IMR-90 (cell line): ENCODE results near the gene NKAIN4. TPM values are rescaled to one million over a fixed set of nuclear protein-coding genes. Genes with fewer than 3 reads are reported as not detected.

Experiments
- ATAC-seq: fragments of 200-7000 bp; cut with Tn5 transposase; 2 replicates; pipeline ENCODE4 v1.9.1; 2020; ENCODE audit warnings: low read depth, mild to moderate bottlenecking, moderate library complexity
- BruUV-seq: library from RNA; stranded (reverse); fragments of 400-500 nt; replicated peaks from 2 replicates; lab custom pipeline; 2021; lab: Mats Ljungman, UMichigan
- CTCF ChIA-PET: fragments of 300-600 bp; formaldehyde crosslinking; extraction: SDS; loops from one replicate; lab custom pipeline; 2021; ENCODE audit warnings: antibody characterized with exemption; lab: Yijun Ruan, JAX
- POLR2A ChIA-PET: fragments of 300-600 bp; sonication (Branson Sonifier 250); formaldehyde crosslinking; loops from one replicate; lab custom pipeline; 2022; ENCODE audit warnings: antibody characterized with exemption; ENCODE audit not compliant: unreplicated experiment; lab: Charles Lee
- DNase-seq: peaks from one replicate; pipeline ENCODE4 v3.0.0; 2013
- H2AFZ ChIP-seq: replicated peaks from 2 replicates; pipeline ENCODE3; 2013; ENCODE audit warnings: low read length, mild to moderate bottlenecking; ENCODE audit not compliant: poor library complexity
- H2AK5ac ChIP-seq: 2 replicates; pipeline ENCODE4 v1.6.1; 2013; ENCODE audit warnings: low read depth, low read length, inconsistent platforms
- H2AK9ac ChIP-seq: replicated peaks from 2 replicates; pipeline ENCODE3; 2013; ENCODE audit warnings: mild to moderate bottlenecking, low read depth, low read length, moderate library complexity; ENCODE audit not compliant: poor library complexity
- H2BK120ac ChIP-seq: 2 replicates; pipeline ENCODE4 v1.6.1; 2013; ENCODE audit warnings: low read depth, low read length, inconsistent platforms
- H2BK15ac ChIP-seq: 3 replicates; pipeline ENCODE4 v1.6.1; 2013; ENCODE audit warnings: low read depth, low read length, inconsistent platforms
- H2BK20ac ChIP-seq: 2 replicates; pipeline ENCODE4 v1.6.1; 2013; ENCODE audit warnings: low read depth, mild to moderate bottlenecking, inconsistent platforms, low read length, moderate library complexity
- H2BK5ac ChIP-seq: 2 replicates; pipeline ENCODE4 v1.6.1; 2013; ENCODE audit warnings: mild to moderate bottlenecking, low read depth, low read length, inconsistent platforms; ENCODE audit not compliant: poor library complexity, severe bottlenecking
- H3K14ac ChIP-seq: replicated peaks from 2 replicates; pipeline ENCODE4 v1.6.1; 2013; ENCODE audit warnings: low read depth, low read length, inconsistent platforms
- H3K18ac ChIP-seq: 2 replicates; pipeline ENCODE4 v1.6.1; 2013; ENCODE audit warnings: low read depth, low read length, control low read depth
- H3K23ac ChIP-seq: 2 replicates; pipeline ENCODE4 v1.6.1; 2013; ENCODE audit warnings: low read depth, low read length, inconsistent platforms
- H3K27ac ChIP-seq: 2 replicates; pipeline ENCODE4 v1.5.1; 2013; ENCODE audit warnings: mild to moderate bottlenecking, control low read depth, low read length; ENCODE audit not compliant: insufficient read depth
- H3K27me3 ChIP-seq: 2 replicates; pipeline ENCODE4 v1.6.1; 2013; ENCODE audit warnings: low read length; ENCODE audit not compliant: control insufficient read depth, insufficient read depth
- H3K36me3 ChIP-seq: 2 replicates; pipeline ENCODE4 v1.6.1; 2013; ENCODE audit warnings: low read length, mixed read lengths; ENCODE audit not compliant: control insufficient read depth, insufficient read depth
- H3K4ac ChIP-seq: 2 replicates; pipeline ENCODE4 v1.6.1; 2013; ENCODE audit warnings: low read depth, low read length, inconsistent platforms
- H3K4me1 ChIP-seq: 2 replicates; pipeline ENCODE4 v1.6.1; 2013; ENCODE audit warnings: low read length, mixed read lengths; ENCODE audit not compliant: control insufficient read depth, insufficient read depth
- H3K4me2 ChIP-seq: 2 replicates; pipeline ENCODE4 v1.6.1; 2013; ENCODE audit warnings: low read depth, mild to moderate bottlenecking, control low read depth, low read length, moderate library complexity
- H3K4me3 ChIP-seq: 2 replicates; pipeline ENCODE4 v1.5.1; 2013; ENCODE audit warnings: low read depth, mild to moderate bottlenecking, control low read depth, low read length, moderate library complexity; ENCODE audit not compliant: insufficient read depth
- H3K56ac ChIP-seq: 2 replicates; pipeline ENCODE4 v1.6.1; 2013; ENCODE audit warnings: low read length, inconsistent platforms; ENCODE audit not compliant: insufficient read depth; ENCODE audit errors: extremely low read depth
- H3K79me1 ChIP-seq, 2 experiments: 2 replicates each; pipeline ENCODE4 v1.6.1; 2013; ENCODE audit warnings: low read length in 2 of 2, inconsistent platforms in 1 of 2, low read depth in 1 of 2
- H3K9ac ChIP-seq: 2 replicates; pipeline ENCODE4 v1.6.1; 2013; ENCODE audit warnings: low read depth, low read length, control low read depth
- H3K9me1 ChIP-seq: 2 replicates; pipeline ENCODE4 v1.6.1; 2013; ENCODE audit warnings: low read length, inconsistent platforms; ENCODE audit not compliant: insufficient read depth
- H3K9me3 ChIP-seq: 2 replicates; pipeline ENCODE4 v1.6.1; 2013; ENCODE audit warnings: low read length; ENCODE audit not compliant: control insufficient read depth, insufficient read depth
- H4K20me1 ChIP-seq: 2 replicates; pipeline ENCODE4 v1.6.1; 2013; ENCODE audit warnings: low read length, inconsistent platforms; ENCODE audit not compliant: insufficient read depth
- H4K5ac ChIP-seq: 2 replicates; pipeline ENCODE4 v1.6.1; 2013; ENCODE audit warnings: mild to moderate bottlenecking, low read depth, low read length, control low read depth
- H4K8ac ChIP-seq, 2 experiments: 2 replicates each; pipeline ENCODE4 v1.6.1; 2013; ENCODE audit warnings: low read depth in 2 of 2, low read length in 2 of 2, control low read depth in 1 of 2, inconsistent platforms in 1 of 2
- H4K91ac ChIP-seq: 2 replicates; pipeline ENCODE4 v1.6.1; 2013; ENCODE audit warnings: low read depth, low read length, inconsistent platforms; ENCODE audit not compliant: insufficient read depth
- BHLHE40 ChIP-seq: fragments of 150-350 bp; IDR thresholded peaks from 2 replicates; pipeline ENCODE4 v1.6.1; 2016; ENCODE audit warnings: mild to moderate bottlenecking, low read depth, low read length
- RCOR1 ChIP-seq: IDR thresholded peaks from 2 replicates; pipeline ENCODE4 v1.6.1; 2012; ENCODE audit warnings: mild to moderate bottlenecking, low read length, improper control_type of control experiment; ENCODE audit not compliant: insufficient replicate concordance
- USF2 ChIP-seq: fragments of 150-350 bp; IDR thresholded peaks from 2 replicates; pipeline ENCODE4 v1.6.1; 2017; ENCODE audit warnings: mild to moderate bottlenecking, antibody characterized with exemption, low read length, low read depth
- WGBS, 2 experiments: methylation state at CpG; one replicate each; pipeline versions ENCODE4 v1.1.5 to v1.1.7; 2013; ENCODE audit warnings: missing lambda C conversion rate in 2 of 2; ENCODE audit not compliant: insufficient read length in 1 of 2; ENCODE audit errors: extremely low coverage in 2 of 2; 5-methylcytosine and 5-hydroxymethylcytosine counted together
- dilution Hi-C: fragments of 300-500 bp; cut with HindIII; formaldehyde crosslinking; loops from one replicate; pipeline ENCODE4 v1.14.3; 2018; ENCODE audit warnings: low sequenced_read_pairs; ENCODE audit not compliant: unreplicated experiment
- in situ Hi-C: fragments of 300-500 bp; cut with MboI; formaldehyde crosslinking; loops from 3 replicates; pipeline ENCODE4 v1.14.3; 2019; ENCODE audit warnings: low sequenced_read_pairs, inconsistent platforms, mixed read lengths
- intact Hi-C: fragments of 100-400 bp; cut with micrococcal nuclease; formaldehyde crosslinking; loops from 2 replicates; pipeline ENCODE4 v1.10.0; 2022
- polyA plus RNA-seq, 3 experiments: library from polyadenylated mRNA; depleted of rRNA; stranded (reverse); fragments of >200 nt; gene quantifications; 2 replicates each; pipeline ENCODE4 v1.2.3, GENCODE V29; 2012; ENCODE audit warnings: low replicate concordance in 1 of 3
- total RNA-seq: library from RNA; depleted of rRNA; stranded (reverse); fragments of >200 nt; gene quantifications from 2 replicates; pipeline ENCODE4 v1.2.3, GENCODE V29; 2012

NKAIN4 gene
- total and polyA plus RNA-seq, 2 of the 4 experiments (the other 2 are of a cell fraction), result not detected

- H3K79me1 ChIP-seq, result no peaks in the 10 kb centered on the region
- H3K4ac ChIP-seq, result no peak overlapping the region
- H2AK9ac ChIP-seq, result no peak overlapping the region
- POLR2A ChIA-PET, result no interaction called here
- TF ChIP-seq USF2 (no peak), RCOR1 (no peak), BHLHE40 (no peak)
- no peak for DNase-seq
- no peak overlapping the region for H2BK120ac ChIP-seq
- no peak overlapping the region for H3K4me3 ChIP-seq
- CTCF ChIA-PET, result no interaction called here
- no peak overlapping the region for H4K8ac ChIP-seq
- H2BK5ac ChIP-seq, result no peak overlapping the region
- H2AK5ac ChIP-seq, result no peak overlapping the region
- dilution Hi-C loops (no loop called here), intact Hi-C loops (no loop called here), in situ Hi-C loops (no loop called here)
- H3K9ac ChIP-seq, result no peak overlapping the region
- no peak for ATAC-seq
- H4K5ac ChIP-seq, result no peak overlapping the region
- H3K14ac ChIP-seq, result no peak overlapping the region
- H3K4me2 ChIP-seq, result no peak overlapping the region
- no peak overlapping the region for H2BK20ac ChIP-seq
- WGBS, 2 experiments, result 62% methylated on average over 11 of the region's 13 CpGs; no CpG with 5 or more reads in 1 of the 2 experiments
- no peak overlapping the region for H2BK15ac ChIP-seq
- H3K18ac ChIP-seq, result no peak overlapping the region
- H3K27me3 ChIP-seq, result no peaks in the 10 kb centered on the region
- peaks cover 10% of the 10 kb centered on the region; the same call in 1 of the 2 replicates for H3K9me1 ChIP-seq
- no peaks in the 10 kb centered on the region for H3K36me3 ChIP-seq
- no peak overlapping the region for H2AFZ ChIP-seq
- H3K9me3 ChIP-seq, result no peaks in the 10 kb centered on the region
- no peak overlapping the region for H3K56ac ChIP-seq
- H4K91ac ChIP-seq, result no peak overlapping the region
- no TSS peak for BruUV-seq
- no peak overlapping the region for H3K27ac ChIP-seq
- H3K4me1 ChIP-seq, result peaks cover 30% of the 10 kb centered on the region
- no peak overlapping the region for H3K23ac ChIP-seq
- peaks cover 11% of the 10 kb centered on the region; the same call in 1 of the 2 replicates for H4K20me1 ChIP-seq
Observed at GRCh38 chr20:63228806-63229205, 25.5 kb downstream of the NKAIN4 start.
